HTERT RPE-1 (cell line): Measurements from ENCODE around the gene VAX1.
"Not testable (repeated sequence)": the region's sequence is repeated elsewhere in the genome, so short reads cannot be mapped to it uniquely, and the experiment has no call there.

Source experiments
- in situ Hi-C: fragments of 300-500 bp; cut with MboI; formaldehyde crosslinking; loops from 4 replicates; pipeline ENCODE4 v1.14.3; 2020; ENCODE audit warnings: low sequenced_read_pairs

The VAX1 gene

DNA sequence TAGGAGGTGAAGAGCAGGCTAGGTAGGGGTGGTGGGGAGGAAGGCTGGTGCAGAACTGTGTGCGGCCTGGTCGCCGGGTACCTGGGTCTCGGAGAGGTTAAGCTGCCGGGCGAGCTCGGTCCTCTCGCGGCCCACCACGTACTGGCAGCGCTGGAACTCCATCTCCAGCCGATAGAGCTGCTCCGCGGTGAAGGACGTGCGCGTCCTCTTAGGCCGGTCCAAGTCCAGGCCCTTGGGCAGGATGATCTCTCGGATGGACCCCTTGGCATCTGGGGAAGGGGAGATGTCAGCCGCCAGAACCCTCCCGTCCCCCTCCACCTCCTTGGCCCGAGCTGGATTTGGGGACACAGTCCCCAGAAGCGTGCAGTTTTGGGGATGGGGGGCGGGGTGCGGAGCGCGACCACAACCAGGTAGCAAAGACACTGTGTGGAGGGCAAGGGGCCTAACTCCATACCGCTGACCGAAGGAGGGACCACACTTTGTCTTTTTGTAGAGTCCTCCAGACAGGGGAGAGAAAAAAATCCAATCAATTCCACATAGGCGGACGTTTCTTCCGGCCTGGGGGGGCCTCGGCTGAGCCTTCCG, 1.6 kb downstream of the VAX1 start:
- in situ Hi-C loops: no loop called here

- in situ Hi-C loops: no loop called here
Observed at GRCh38 chr10:117135480-117136140, 2.5 kb downstream of the VAX1 start.

- in situ Hi-C loops: no loop called here
Observed at GRCh38 chr10:117135026-117135372, 3.1 kb downstream of the VAX1 start.

GRCh38 chr10:117134306-117135025, 3.6 kb downstream of the VAX1 start:
- in situ Hi-C loops: no loop called here

- in situ Hi-C loops: no loop called here
Observed at GRCh38 chr10:117134056-117134305, 4.1 kb downstream of the VAX1 start.

GRCh38 chr10:117133273-117134055, 4.6 kb downstream of the VAX1 start:
- in situ Hi-C loops: no loop called here

- in situ Hi-C loops: no loop called here
Observed at GRCh38 chr10:117132751-117133231, 5.3 kb downstream of the VAX1 start.

GRCh38 chr10:117131376-117132327, 6.4 kb downstream of the VAX1 start:
- in situ Hi-C loops: no loop called here

- in situ Hi-C loops: no loop called here
Observed at GRCh38 chr10:117130862-117131375, 7.2 kb downstream of the VAX1 start.

DNA sequence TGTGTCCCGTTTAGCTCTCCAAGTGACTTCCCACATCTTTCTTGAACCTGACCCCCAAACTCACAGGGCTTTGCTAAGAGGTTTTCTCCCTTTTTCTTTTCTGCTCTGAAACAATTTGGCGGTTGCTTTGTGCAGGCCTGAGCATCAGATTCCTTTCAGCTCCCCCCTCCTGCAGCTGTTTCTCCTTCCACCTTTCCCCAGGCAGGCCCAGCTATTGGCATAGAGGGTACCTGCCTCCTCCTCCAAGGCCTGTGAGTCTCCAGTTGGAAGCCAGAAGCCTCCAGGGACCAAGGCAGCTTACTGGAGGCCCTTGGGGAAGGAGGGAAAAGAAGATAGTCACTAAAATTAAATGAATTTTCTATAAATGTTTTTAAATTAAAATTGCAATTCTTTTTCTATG, 7.7 kb downstream of the VAX1 start:
- in situ Hi-C loops: no loop called here

GRCh38 chr10:117126645-117127044, 11.4 kb downstream of the VAX1 start:
- in situ Hi-C loops: not testable (repeated sequence)

DNA sequence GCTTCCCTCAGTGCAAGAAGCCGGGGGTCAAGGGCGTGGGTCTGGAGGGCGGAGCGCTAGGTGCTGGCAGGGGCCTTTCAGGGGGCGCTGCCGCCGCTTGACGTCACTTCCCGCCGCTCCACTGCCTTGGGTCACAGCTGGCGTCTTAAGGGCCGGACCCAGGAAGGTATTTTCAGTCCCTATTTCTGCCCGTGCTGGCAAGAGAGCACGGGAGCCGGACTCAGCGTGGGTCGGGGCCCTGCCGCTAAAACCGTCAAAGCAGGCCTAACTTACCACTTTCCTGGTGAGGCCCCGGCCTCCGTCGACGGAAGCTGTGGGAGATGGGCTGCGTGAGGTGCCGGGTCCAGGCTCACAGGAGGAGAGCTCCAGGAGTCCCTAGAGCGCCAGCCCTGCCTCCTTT, 12.0 kb downstream of the VAX1 start:
- in situ Hi-C loops: no loop called here

DNA sequence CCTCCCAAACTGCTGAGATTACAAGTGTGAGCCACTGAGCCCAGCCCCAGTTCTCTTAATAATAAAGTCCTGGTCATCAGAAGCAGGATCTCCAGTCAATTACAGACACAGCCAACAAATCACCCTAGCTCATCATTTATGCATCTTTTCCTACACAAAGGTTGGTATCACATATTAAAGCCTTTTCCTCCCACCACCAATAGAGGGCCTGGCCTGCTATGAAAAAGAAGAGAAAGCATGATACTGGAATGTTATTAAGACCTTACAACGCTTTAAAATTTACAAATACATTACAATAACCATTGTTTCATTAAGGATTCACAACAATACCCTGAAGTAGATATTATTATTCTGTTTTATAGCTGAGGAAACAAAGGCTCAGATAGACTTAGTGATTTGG, 25.9 kb downstream of the VAX1 start:
- in situ Hi-C loops: no loop called here

DNA sequence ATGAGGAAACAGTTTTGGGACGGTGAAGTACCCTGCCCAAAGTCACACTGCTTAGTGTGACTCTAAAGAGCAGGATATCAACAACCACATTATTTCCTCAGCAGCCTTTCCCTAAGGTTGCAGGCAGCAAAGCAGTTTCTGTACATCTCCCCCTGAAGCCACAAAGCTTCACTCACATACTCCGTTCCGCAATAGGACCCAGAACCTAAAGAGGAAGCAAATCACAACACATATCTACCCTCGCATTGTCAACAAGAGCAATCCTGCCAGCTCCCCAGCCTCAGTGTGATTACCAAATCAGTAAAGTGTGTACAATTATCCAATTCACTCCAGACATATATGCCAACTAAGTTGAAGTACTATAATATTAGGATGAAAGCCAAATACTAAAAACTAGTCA, 30.8 kb downstream of the VAX1 start:
- in situ Hi-C loops: no loop called here

- in situ Hi-C loops: no loop called here
Observed at GRCh38 chr10:117096599-117097201, 41.4 kb downstream of the VAX1 start.

DNA sequence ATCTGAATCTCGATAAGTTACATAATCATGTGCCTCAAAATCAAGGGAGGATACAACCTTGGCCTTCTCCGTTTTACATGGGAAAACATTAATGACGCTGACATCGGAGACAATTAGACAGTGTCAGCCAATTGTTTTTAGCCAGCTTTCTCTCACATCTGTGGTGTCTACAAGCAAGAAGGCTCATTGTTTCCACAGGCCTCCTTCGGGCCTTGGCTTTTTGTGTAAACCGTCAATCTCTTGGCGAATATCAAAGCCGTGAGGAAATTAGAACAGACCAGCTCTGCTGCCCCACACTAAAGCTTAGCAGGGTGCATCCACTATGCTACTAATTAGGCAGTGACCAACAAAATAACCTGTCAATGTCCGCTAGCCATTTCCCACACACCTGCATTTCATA, 43.2 kb downstream of the VAX1 start:
- in situ Hi-C loops: no loop called here

DNA sequence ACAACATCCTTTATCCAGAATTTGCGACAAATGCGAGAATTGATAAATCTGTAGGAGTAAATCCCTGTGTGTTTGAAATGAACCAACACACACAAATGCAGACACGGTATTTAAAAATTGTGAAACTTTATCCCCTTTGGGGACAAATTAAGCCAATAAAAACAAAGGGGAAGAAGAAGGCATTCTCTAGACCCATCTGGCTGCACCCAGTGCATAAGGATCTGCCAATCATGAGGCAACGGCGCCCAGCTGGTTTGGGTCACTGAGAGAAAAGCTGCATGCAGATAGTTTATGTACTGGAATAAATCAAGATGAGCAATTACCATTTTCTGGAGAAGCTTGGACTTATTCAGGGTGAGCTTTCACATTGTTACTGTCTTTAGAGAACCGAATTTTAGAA, 45.7 kb downstream of the VAX1 start:
- in situ Hi-C loops: no loop called here

DNA sequence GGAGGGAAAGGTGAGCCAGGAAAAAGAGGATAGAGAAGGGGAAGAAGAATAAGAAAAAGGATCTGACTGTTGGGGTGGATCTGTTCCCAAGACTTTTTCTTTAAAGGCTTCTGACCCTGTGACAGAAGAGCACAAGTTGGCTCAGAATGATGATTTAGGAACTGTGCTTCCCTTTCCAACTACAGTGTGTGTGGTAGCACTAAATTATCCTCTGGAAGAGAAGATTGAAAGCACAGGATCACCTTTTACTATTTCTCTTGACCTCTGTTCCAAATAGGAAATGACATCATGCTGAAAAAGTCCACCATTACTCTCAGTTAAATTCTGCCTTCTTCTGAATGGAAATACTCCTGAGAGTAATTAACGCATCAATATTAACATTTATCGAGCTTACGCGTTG, 47.2 kb downstream of the VAX1 start:
- in situ Hi-C loops: no loop called here

GRCh38 chr10:117087521-117087920, 50.5 kb downstream of the VAX1 start:
- in situ Hi-C loops: no loop called here

- in situ Hi-C loops: no loop called here
Observed at GRCh38 chr10:117086546-117086945, 51.5 kb downstream of the VAX1 start.
